Stimulated activated naive CD8-positive, alpha-beta T cell treated with anti-CD3 and anti-CD28 coated beads, Interleukin-15, Interleukin-2, amounts not matched to agents 100 ng/mL and 50 ng/mL, for 24 hours (primary cell): ENCODE measurements around the gene PCSK4.

Experiments
- H3K27ac Mint-ChIP-seq: one replicate; pipeline ENCODE4 v1.8.0; 2021; ENCODE audit warnings: mild to moderate bottlenecking, mixed read lengths
- H3K27me3 Mint-ChIP-seq: one replicate; pipeline ENCODE4 v1.8.0; 2021; ENCODE audit warnings: mixed read lengths
- H3K36me3 Mint-ChIP-seq: one replicate; pipeline ENCODE4 v1.8.0; 2021; ENCODE audit warnings: low read depth, mixed read lengths
- H3K4me1 Mint-ChIP-seq: one replicate; pipeline ENCODE4 v1.8.0; 2021; ENCODE audit warnings: low read depth, mixed read lengths
- H3K4me3 Mint-ChIP-seq: one replicate; pipeline ENCODE4 v1.8.0; 2021; ENCODE audit warnings: mild to moderate bottlenecking, mixed read lengths
- H3K9me3 Mint-ChIP-seq: one replicate; pipeline ENCODE4 v1.8.0; 2021; ENCODE audit warnings: mixed read lengths

The PCSK4 gene

DNA sequence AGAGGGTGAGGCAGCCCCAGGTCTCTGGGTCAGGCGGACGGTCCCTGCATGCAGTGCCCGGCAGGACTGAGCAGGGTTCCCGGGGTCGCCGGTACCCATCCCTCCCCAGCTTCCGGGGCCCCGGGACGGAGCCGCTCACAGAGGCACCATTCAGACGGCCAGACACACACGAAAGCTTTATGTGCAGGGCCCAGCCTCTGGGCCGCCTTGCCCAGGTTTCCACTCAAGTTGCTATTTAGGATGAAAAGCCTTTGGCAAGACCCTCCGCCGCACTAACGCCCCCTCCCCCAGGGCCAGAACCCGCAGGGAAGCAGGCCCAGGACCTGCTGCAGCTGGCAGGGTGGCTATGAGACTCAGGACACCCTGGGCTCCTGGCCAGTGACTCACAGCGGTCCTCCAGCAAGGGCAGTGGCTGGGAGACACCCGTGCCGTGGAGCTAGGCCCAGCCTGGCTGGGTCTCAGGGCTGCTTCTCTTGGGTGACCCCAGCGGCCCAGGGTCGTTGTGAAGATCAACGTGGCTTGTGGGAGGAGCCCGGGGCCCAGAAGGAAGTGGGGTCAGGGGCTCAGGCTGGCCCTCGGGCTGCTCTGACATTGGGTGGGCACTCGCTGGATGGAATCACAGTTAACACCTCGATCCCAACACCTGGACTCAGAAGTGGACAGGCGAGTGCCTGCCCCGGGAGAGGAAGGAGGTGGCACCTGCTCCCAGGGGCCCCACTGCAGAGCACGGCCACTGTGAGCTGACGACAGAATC is 16.0 kb downstream of the PCSK4 start:
- Mint-ChIP-seq H3K4me3 (no peak overlapping the region), H3K9me3 (no peaks in the 10 kb centered on the region), H3K27ac (no peak overlapping the region), H3K36me3 (peaks cover 6% of the 10 kb centered on the region), H3K27me3 (no peaks in the 10 kb centered on the region), H3K4me1 (peaks cover 32% of the 10 kb centered on the region)

GRCh38 chr19:1473085-1473851 is 16.9 kb downstream of the PCSK4 start:
- H3K4me3 Mint-ChIP-seq: no peak overlapping the region
- no peaks in the 10 kb centered on the region for H3K27me3 Mint-ChIP-seq
- H3K9me3 Mint-ChIP-seq: no peaks in the 10 kb centered on the region
- peaks cover 28% of the 10 kb centered on the region for H3K4me1 Mint-ChIP-seq
- H3K27ac Mint-ChIP-seq: no peak overlapping the region
- peaks cover 6% of the 10 kb centered on the region for H3K36me3 Mint-ChIP-seq

DNA sequence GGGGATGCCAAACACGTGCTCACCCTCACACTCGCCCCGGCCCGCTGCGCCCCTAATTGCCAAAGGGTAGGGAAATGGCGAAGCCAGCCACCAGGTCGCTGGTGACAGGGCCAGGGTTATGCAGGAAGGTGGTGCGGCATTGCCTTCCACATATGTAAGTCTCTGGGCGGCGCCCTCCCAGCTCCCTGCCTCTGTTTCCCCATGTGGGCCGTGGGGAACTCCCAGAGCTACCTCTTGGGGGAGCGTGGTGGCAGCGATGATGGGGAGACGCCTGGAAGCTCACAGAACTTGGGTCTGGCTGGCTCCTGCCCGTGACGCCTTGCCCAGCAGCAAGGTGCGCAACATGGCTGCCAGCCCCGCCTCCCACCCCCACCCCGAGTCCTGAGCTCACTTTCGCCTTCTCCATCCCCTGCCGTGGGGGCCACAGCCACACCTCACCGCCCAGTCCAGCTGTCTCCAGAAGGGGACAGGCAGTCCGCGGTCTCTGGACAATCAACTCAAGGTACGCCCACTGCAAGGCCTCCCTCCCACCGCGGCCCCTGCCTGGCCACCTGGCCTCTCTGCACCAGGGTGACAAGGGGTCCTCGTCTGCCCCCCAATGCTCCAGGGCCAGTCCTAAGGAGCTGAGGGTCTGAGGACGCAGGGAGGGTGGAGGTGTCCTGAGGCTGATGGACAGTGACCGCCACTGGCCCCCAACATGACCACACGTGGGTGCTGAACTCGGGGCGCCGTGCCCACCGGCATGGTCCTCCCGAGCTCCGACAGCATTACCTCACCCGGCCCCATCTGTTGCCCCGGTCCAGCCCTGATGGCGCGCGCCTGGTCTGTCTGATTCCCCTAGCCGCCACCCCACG is 17.7 kb downstream of the PCSK4 start:
- Mint-ChIP-seq H3K9me3 (no peaks in the 10 kb centered on the region), H3K36me3 (peaks cover 4% of the 10 kb centered on the region), H3K27ac (no peak overlapping the region), H3K4me1 (peaks cover 23% of the 10 kb centered on the region), H3K4me3 (no peak overlapping the region), H3K27me3 (no peaks in the 10 kb centered on the region)

GRCh38 chr19:1471515-1472160 is 18.5 kb downstream of the PCSK4 start:
- H3K27me3 Mint-ChIP-seq: no peaks in the 10 kb centered on the region
- no peak overlapping the region for H3K27ac Mint-ChIP-seq
- no peak overlapping the region for H3K4me3 Mint-ChIP-seq
- peaks cover 19% of the 10 kb centered on the region for H3K4me1 Mint-ChIP-seq
- H3K9me3 Mint-ChIP-seq: no peaks in the 10 kb centered on the region
- no peaks in the 10 kb centered on the region for H3K36me3 Mint-ChIP-seq

DNA sequence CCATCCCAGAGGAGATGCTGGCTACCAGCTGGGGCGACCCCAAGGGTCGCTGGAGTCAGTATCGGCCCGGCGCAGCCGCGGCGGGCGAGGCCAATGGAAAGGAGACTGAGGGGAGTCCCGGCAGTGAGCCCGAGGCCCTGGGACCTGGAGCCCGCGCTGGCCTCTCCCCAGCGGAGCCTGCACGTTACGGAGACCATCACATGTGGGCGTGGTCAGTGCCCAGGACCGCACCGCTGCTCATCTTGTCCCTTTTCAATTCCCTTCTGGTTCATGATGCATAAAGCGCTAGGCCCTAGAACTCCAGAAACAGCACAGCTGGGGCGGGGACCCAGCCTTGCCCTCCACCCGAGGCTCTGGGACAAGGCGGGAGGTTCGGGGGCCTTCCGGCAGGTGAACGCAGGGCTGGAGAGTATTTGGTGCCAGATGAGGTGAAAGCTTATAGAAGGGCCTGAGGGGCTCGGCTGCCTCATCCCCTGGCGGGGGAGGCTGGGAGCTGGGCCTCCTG is 19.1 kb downstream of the PCSK4 start:
- Mint-ChIP-seq H3K4me1 (peaks cover 20% of the 10 kb centered on the region), H3K4me3 (peak overlapping the region; percentile 23), H3K36me3 (no peaks in the 10 kb centered on the region)

GRCh38 chr19:1470305-1471009 is 19.7 kb downstream of the PCSK4 start:
- no peak overlapping the region for H3K27ac Mint-ChIP-seq

More for the DNA sequence above, 19.1 kb downstream of the PCSK4 start:
- Mint-ChIP-seq H3K27me3 (no peaks in the 10 kb centered on the region), H3K27ac (no peak overlapping the region), H3K9me3 (no peaks in the 10 kb centered on the region)

DNA sequence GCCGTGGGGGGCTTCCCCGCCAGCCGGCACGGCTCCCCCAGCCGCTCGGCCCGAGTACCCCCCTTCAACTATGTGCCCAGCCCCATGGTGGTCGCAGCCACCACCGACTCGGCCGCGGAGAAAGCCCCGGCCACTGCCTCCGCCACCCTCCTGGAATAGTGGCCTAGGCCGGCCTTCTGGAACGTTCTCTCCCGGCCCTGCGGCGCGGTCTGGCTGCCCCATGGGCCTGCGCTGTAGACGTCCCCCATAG is 20.2 kb downstream of the PCSK4 start:
- Mint-ChIP-seq H3K4me1 (peaks cover 20% of the 10 kb centered on the region), H3K36me3 (no peaks in the 10 kb centered on the region), H3K27ac (no peak overlapping the region), H3K27me3 (no peaks in the 10 kb centered on the region), H3K9me3 (no peaks in the 10 kb centered on the region), H3K4me3 (peak overlapping the region; percentile 26)

More at GRCh38 chr19:1470305-1471009, 19.7 kb downstream of the PCSK4 start:
- Mint-ChIP-seq H3K36me3 (no peaks in the 10 kb centered on the region), H3K27me3 (no peaks in the 10 kb centered on the region), H3K9me3 (no peaks in the 10 kb centered on the region), H3K4me3 (peak overlapping the region; percentile 26), H3K4me1 (peaks cover 20% of the 10 kb centered on the region)

DNA sequence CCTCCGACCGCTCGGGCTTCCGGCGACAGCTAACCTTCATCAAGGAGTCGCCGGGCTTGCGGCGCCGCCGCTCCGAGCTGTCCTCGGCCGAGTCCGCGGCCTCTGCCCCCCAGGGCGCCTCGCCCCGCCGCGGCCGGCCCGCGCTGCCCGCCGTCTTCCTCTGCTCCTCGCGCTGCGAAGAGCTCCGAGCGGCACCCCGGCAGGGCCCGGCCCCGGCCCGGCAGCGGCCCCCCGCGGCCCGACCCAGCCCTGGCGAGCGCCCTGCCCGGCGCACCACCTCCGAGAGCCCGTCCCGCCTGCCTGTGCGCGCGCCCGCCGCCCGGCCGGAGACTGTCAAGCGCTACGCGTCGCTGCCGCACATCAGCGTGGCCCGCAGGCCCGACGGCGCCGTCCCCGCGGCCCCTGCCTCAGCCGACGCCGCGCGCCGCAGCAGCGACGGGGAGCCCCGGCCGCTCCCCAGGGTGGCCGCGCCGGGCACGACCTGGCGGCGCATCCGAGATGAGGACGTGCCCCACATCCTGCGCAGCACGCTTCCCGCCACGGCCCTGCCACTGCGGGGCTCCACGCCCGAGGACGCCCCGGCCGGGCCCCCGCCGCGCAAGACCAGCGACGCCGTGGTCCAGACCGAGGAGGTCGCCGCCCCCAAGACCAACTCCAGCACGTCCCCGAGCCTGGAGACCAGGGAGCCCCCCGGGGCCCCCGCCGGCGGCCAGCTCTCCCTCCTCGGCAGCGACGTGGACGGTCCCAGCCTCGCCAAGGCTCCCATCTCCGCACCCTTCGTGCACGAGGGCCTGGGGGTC is 20.7 kb downstream of the PCSK4 start:
- H3K4me3 Mint-ChIP-seq: no peak overlapping the region
- H3K36me3 Mint-ChIP-seq: no peaks in the 10 kb centered on the region
- H3K27me3 Mint-ChIP-seq: no peaks in the 10 kb centered on the region
- peaks cover 20% of the 10 kb centered on the region for H3K4me1 Mint-ChIP-seq
- H3K9me3 Mint-ChIP-seq: no peaks in the 10 kb centered on the region
- no peak overlapping the region for H3K27ac Mint-ChIP-seq

DNA sequence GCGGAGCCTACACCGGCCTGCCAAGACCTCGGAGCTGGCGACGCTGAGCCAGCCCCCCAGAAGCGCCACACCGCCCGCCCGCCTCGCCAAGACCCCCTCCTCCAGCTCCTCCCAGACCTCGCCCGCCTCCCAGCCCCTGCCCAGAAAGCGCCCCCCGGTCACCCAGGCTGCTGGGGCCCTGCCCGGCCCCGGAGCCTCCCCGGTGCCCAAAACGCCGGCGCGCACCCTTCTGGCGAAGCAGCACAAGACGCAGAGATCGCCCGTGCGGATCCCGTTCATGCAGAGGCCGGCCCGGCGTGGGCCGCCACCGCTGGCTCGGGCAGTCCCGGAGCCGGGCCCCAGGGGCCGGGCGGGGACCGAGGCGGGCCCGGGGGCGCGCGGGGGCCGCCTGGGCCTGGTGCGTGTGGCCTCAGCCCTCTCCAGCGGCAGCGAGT is 21.3 kb downstream of the PCSK4 start:
- no peaks in the 10 kb centered on the region for H3K27me3 Mint-ChIP-seq
- H3K36me3 Mint-ChIP-seq: no peaks in the 10 kb centered on the region
- H3K27ac Mint-ChIP-seq: no peak overlapping the region
- no peak overlapping the region for H3K4me3 Mint-ChIP-seq
- H3K9me3 Mint-ChIP-seq: no peaks in the 10 kb centered on the region
- H3K4me1 Mint-ChIP-seq: peaks cover 20% of the 10 kb centered on the region

DNA sequence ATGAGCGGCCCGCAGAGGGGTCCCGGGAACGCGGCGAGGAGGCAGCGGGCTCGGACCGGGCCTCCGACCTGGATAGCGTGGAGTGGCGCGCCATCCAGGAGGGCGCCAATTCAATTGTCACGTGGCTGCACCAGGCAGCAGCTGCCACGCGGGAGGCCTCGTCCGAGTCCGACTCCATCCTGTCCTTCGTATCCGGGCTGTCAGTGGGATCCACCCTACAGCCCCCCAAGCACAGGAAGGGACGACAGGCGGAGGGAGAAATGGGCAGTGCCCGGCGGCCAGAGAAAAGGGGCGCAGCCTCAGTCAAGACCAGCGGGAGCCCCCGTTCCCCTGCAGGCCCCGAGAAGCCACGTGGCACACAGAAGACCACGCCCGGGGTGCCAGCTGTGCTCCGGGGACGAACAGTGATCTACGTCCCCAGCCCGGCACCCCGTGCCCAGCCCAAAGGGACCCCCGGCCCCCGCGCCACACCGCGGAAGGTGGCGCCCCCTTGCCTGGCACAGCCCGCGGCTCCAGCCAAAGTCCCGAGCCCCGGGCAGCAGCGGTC is 21.8 kb downstream of the PCSK4 start:
- H3K27ac Mint-ChIP-seq: no peak overlapping the region
- H3K36me3 Mint-ChIP-seq: no peaks in the 10 kb centered on the region
- peaks cover 20% of the 10 kb centered on the region for H3K4me1 Mint-ChIP-seq
- H3K4me3 Mint-ChIP-seq: no peak overlapping the region
- H3K9me3 Mint-ChIP-seq: no peaks in the 10 kb centered on the region
- H3K27me3 Mint-ChIP-seq: no peaks in the 10 kb centered on the region

- Mint-ChIP-seq H3K4me3 (no peak overlapping the region), H3K4me1 (peaks cover 16% of the 10 kb centered on the region), H3K27me3 (no peaks in the 10 kb centered on the region), H3K9me3 (no peaks in the 10 kb centered on the region), H3K27ac (no peak overlapping the region), H3K36me3 (no peaks in the 10 kb centered on the region)
These were observed 22.5 kb downstream of the PCSK4 start for GRCh38 chr19:1467490-1468273.

DNA sequence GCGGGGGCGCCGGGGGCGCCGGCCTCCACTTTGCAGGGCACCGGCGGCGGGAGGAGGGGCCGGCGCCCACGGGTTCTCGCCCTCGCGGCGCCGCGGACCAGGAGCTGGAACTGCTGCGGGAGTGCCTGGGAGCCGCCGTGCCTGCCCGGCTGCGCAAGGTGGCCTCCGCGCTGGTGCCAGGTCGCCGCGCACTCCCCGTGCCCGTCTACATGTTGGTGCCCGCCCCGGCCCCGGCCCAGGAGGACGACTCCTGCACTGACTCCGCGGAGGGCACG is 23.0 kb downstream of the PCSK4 start:
- no peaks in the 10 kb centered on the region for H3K27me3 Mint-ChIP-seq
- no peak overlapping the region for H3K27ac Mint-ChIP-seq
- H3K9me3 Mint-ChIP-seq: no peaks in the 10 kb centered on the region

More for the DNA sequence above, 23.0 kb downstream of the PCSK4 start:
- H3K36me3 Mint-ChIP-seq: no peaks in the 10 kb centered on the region
- peaks cover 16% of the 10 kb centered on the region for H3K4me1 Mint-ChIP-seq
- H3K4me3 Mint-ChIP-seq: no peak overlapping the region
